GM21528 (cell line): ENCODE measurements around the gene KRTAP9-6.

ENCODE experiments used
- ATAC-seq: cut with Tn5 transposase; IDR thresholded peaks from one replicate; pipeline ENCODE4 v1.9.1; 2021; ENCODE audit warnings: mild to moderate bottlenecking, moderate library complexity; ENCODE audit not compliant: unreplicated experiment, low FRiP score

The KRTAP9-6 gene

GRCh38 chr17:41315204-41315794 lies 50.1 kb downstream of the KRTAP9-6 start, which contains the start of gene KRTAP17-1:
TSS of gene KRTAP17-1 (minus strand) at chr17:41315710. CDS start at chr17:41315650, 60 bp downstream.
- ATAC-seq: no peak
